B cell (primary cell): ENCODE measurements around the gene AP3S1. TPM values are rescaled to one million over a fixed set of nuclear protein-coding genes. Genes with fewer than 3 reads are reported as not detected.
"Not testable (repeated sequence)": the region's sequence is repeated elsewhere in the genome, so short reads cannot be mapped to it uniquely, and the experiment has no call there.

ENCODE experiments used
- ATAC-seq: fragments of 200-7000 bp; cut with Tn5 transposase; one replicate; pipeline ENCODE4 v1.10.0; 2021; ENCODE audit warnings: low read depth, mild to moderate bottlenecking, moderate number of reproducible peaks, moderate library complexity
- CTCF ChIA-PET: fragments of 350-600 bp; sonication (Branson Sonifier 250); formaldehyde crosslinking; loops from one replicate; lab custom pipeline; 2021; ENCODE audit warnings: antibody characterized with exemption, inconsistent platforms; lab: Charles Lee
- POLR2A ChIA-PET: fragments of 350-600 bp; sonication (Branson Sonifier 250); formaldehyde crosslinking; loops from one replicate; lab custom pipeline; 2021; ENCODE audit warnings: antibody characterized with exemption; lab: Charles Lee
- DNase-seq: peaks from one replicate; pipeline ENCODE4 v3.0.0; 2013
- H2AFZ ChIP-seq: 2 replicates; pipeline ENCODE4 v1.6.1; 2012; ENCODE audit warnings: mild to moderate bottlenecking, low read depth, low read length; ENCODE audit not compliant: insufficient read depth, poor library complexity, severe bottlenecking
- H3K27ac ChIP-seq, 2 donors: 1 replicate in 1 of 2; 2 replicates in 1 of 2; pipeline ENCODE4 v1.5.1; 2012 to 2013; ENCODE audit warnings: low read length in 2 of 2, mild to moderate bottlenecking in 2 of 2, moderate library complexity in 1 of 2
- H3K27me3 ChIP-seq, 4 experiments: fragments of 200-600 bp in 1 of 4; sonication (generic) in 1 of 4; replicated peaks in 1 of 4; 1 replicate in 2 of 4; 2 replicates in 2 of 4; pipeline versions ENCODE4 v1.6.1 to v1.7.0; 2013 to 2016; ENCODE audit warnings: low read length in 3 of 4, mild to moderate bottlenecking in 2 of 4, mixed read lengths in 1 of 4, moderate library complexity in 1 of 4; ENCODE audit not compliant: insufficient read depth in 4 of 4, control insufficient read depth in 3 of 4; ENCODE audit errors: control extremely low read depth in 1 of 4
- H3K36me3 ChIP-seq, 2 experiments: replicated peaks in 1 of 2; 1 replicate in 1 of 2; 2 replicates in 1 of 2; pipeline versions ENCODE4 v1.6.1 to v1.7.1; 2013; ENCODE audit warnings: low read length in 1 of 2; ENCODE audit not compliant: insufficient read depth in 2 of 2, control insufficient read depth in 1 of 2; ENCODE audit errors: control extremely low read depth in 1 of 2, extremely low read depth in 1 of 2
- H3K4me1 ChIP-seq, 2 donors: fragments of 200-600 bp in 1 of 2; sonication (generic) in 1 of 2; 1 replicate in 1 of 2; 2 replicates in 1 of 2; pipeline versions ENCODE4 v1.5.1 to v1.6.1; 2013 to 2017; ENCODE audit warnings: low read length in 2 of 2; ENCODE audit not compliant: control insufficient read depth in 2 of 2, insufficient read depth in 2 of 2
- H3K4me2 ChIP-seq: replicated peaks from 2 replicates; pipeline ENCODE3; 2012; ENCODE audit warnings: mild to moderate bottlenecking, low read depth, low read length; ENCODE audit not compliant: poor library complexity, severe bottlenecking
- H3K4me3 ChIP-seq, 5 experiments: fragments of 200-600 bp in 1 of 5; sonication (generic) in 1 of 5; 1 replicate in 3 of 5; 2 replicates in 2 of 5; pipeline versions ENCODE4 v1.5.1 to v1.7.0; 2011 to 2016; ENCODE audit warnings: low read length in 4 of 5, mild to moderate bottlenecking in 4 of 5, low read depth in 2 of 5, control low read depth in 1 of 5, moderate library complexity in 1 of 5; ENCODE audit not compliant: insufficient read depth in 1 of 5; ENCODE audit errors: control extremely low read depth in 1 of 5, extremely low read depth in 1 of 5
- H3K79me2 ChIP-seq: fragments of 200-600 bp; sonication (generic); one replicate; pipeline ENCODE4 v1.6.0; 2016; ENCODE audit warnings: low read length; ENCODE audit not compliant: control insufficient read depth, insufficient read depth
- H3K9ac ChIP-seq: fragments of 200-600 bp; sonication (generic); 2 replicates; pipeline ENCODE4 v1.6.1; 2017; ENCODE audit warnings: mild to moderate bottlenecking, low read length, moderate library complexity
- H3K9me3 ChIP-seq, 3 donors: one replicate each; pipeline versions ENCODE4 v1.6.1 to v1.7.1; 2013; ENCODE audit warnings: low read length in 2 of 3; ENCODE audit not compliant: control insufficient read depth in 2 of 3, insufficient read depth in 1 of 3; ENCODE audit errors: control extremely low read depth in 1 of 3
- H4K20me1 ChIP-seq: 2 replicates; pipeline ENCODE4 v1.6.0; 2012; ENCODE audit warnings: mild to moderate bottlenecking, low read length; ENCODE audit not compliant: insufficient read depth, control insufficient read depth, poor library complexity, severe bottlenecking
- H3K27ac Mint-ChIP-seq: one replicate; pipeline ENCODE4 v1.8.0; 2021; ENCODE audit warnings: mixed read lengths
- H3K27me3 Mint-ChIP-seq: one replicate; pipeline ENCODE4 v1.8.0; 2021; ENCODE audit warnings: mixed read lengths
- H3K4me1 Mint-ChIP-seq: one replicate; pipeline ENCODE4 v1.8.0; 2021; ENCODE audit warnings: mixed read lengths
- H3K4me3 Mint-ChIP-seq: one replicate; pipeline ENCODE4 v1.8.0; 2021; ENCODE audit warnings: mixed read lengths
- H3K9me3 Mint-ChIP-seq: one replicate; pipeline ENCODE4 v1.8.0; 2022; ENCODE audit warnings: mixed read lengths; ENCODE audit not compliant: insufficient read depth
- EZH2 ChIP-seq: IDR thresholded peaks from 2 replicates; pipeline ENCODE4 v1.6.1; 2012; ENCODE audit warnings: borderline replicate concordance, low read depth, mild to moderate bottlenecking, moderate library complexity, low read length; ENCODE audit not compliant: insufficient read depth, poor library complexity, severe bottlenecking
- WGBS: methylation state at CpG from one replicate; pipeline ENCODE4 v1.1.5; 2013; ENCODE audit warnings: missing lambda C conversion rate; ENCODE audit not compliant: insufficient coverage; 5-methylcytosine and 5-hydroxymethylcytosine counted together
- intact Hi-C: fragments of 100-400 bp; cut with micrococcal nuclease; formaldehyde crosslinking; loops from one replicate; pipeline ENCODE4 v1.10.0; 2022
- polyA plus RNA-seq: library from polyadenylated mRNA; depleted of rRNA; stranded (reverse); fragments of >200 nt; gene quantifications from 2 replicates; pipeline ENCODE4 v1.2.3, GENCODE V29; 2012
- total RNA-seq, 2 donors: library from RNA; stranded (reverse); fragments of 120-200 nt in 1 of 2; gene quantifications; 1 replicate in 1 of 2; 2 replicates in 1 of 2; pipeline versions ENCODE4 v1.2.3 to v1.2.4, GENCODE V29; 2013 to 2022
- TF ChIP-seq, protein P1 (sequence below): fragments of 200-600 bp; IDR thresholded peaks from one replicate; pipeline ENCODE4 v1.8.0; 2022; ENCODE audit warnings: antibody characterized with exemption, mild to moderate bottlenecking

AP3S1 gene
- total and polyA plus RNA-seq, 2 donors (not counting 1 experiment from before 2014, with no cell fraction given), result 12.8 to 47.6 TPM

DNA sequence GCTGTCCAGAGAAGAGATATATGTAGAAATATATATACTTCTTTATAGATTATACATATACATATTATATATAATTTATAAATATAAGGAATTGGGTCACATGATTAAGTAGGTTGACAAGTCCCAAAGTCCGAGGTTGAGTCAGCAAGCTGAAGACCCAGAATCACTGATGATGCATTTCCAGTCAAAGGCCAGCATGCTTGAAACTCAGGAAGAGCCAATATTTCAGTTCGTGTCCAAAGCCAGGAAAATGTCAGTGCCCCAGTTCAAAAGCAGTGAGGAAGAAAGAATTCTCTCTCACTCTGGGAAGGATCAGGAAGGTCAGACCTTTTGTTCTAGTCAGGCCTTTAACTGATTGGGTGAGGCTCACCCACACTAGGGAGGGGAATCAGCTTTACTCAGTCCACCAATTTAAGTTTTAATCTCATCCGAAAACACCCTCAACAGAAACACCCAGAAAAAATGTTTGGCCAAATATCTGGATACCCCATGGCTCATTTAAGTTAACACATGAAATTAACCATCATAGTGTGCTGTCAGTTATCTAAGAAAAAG, 78.5 kb downstream of the AP3S1 start:
- Mint-ChIP-seq H3K9me3 (no peaks in the 10 kb centered on the region), H3K4me3 (no peak overlapping the region), H3K4me1 (no peaks in the 10 kb centered on the region), H3K27ac (no peak overlapping the region), H3K27me3 (no peaks in the 10 kb centered on the region)
- no peaks in the 10 kb centered on the region for H4K20me1 ChIP-seq
- TF ChIP-seq, protein P1, sequence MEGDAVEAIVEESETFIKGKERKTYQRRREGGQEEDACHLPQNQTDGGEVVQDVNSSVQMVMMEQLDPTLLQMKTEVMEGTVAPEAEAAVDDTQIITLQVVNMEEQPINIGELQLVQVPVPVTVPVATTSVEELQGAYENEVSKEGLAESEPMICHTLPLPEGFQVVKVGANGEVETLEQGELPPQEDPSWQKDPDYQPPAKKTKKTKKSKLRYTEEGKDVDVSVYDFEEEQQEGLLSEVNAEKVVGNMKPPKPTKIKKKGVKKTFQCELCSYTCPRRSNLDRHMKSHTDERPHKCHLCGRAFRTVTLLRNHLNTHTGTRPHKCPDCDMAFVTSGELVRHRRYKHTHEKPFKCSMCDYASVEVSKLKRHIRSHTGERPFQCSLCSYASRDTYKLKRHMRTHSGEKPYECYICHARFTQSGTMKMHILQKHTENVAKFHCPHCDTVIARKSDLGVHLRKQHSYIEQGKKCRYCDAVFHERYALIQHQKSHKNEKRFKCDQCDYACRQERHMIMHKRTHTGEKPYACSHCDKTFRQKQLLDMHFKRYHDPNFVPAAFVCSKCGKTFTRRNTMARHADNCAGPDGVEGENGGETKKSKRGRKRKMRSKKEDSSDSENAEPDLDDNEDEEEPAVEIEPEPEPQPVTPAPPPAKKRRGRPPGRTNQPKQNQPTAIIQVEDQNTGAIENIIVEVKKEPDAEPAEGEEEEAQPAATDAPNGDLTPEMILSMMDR, result no peak
- no peak for TF ChIP-seq EZH2
- H3K4me1 ChIP-seq, result no peaks in the 10 kb centered on the region
- CTCF ChIA-PET, result no interaction called here
- no peaks in the 10 kb centered on the region for H3K27me3 ChIP-seq
- POLR2A ChIA-PET, result no interaction called here
- no peaks in the 10 kb centered on the region for H3K36me3 ChIP-seq
- H2AFZ ChIP-seq, result no peak overlapping the region
- no peak overlapping the region for H3K9ac ChIP-seq
- DNase-seq, result no peak
- H3K79me2 ChIP-seq, result no peaks in the 10 kb centered on the region
- intact Hi-C loops, result no loop called here
- 92% methylated on average over 2 of the region's 3 CpGs for WGBS
- no peak overlapping the region for H3K4me2 ChIP-seq
- H3K27ac ChIP-seq, result no peak overlapping the region
- ATAC-seq, result no peak
- no peaks in the 10 kb centered on the region for H3K9me3 ChIP-seq
- H3K4me3 ChIP-seq, result no peak overlapping the region

DNA sequence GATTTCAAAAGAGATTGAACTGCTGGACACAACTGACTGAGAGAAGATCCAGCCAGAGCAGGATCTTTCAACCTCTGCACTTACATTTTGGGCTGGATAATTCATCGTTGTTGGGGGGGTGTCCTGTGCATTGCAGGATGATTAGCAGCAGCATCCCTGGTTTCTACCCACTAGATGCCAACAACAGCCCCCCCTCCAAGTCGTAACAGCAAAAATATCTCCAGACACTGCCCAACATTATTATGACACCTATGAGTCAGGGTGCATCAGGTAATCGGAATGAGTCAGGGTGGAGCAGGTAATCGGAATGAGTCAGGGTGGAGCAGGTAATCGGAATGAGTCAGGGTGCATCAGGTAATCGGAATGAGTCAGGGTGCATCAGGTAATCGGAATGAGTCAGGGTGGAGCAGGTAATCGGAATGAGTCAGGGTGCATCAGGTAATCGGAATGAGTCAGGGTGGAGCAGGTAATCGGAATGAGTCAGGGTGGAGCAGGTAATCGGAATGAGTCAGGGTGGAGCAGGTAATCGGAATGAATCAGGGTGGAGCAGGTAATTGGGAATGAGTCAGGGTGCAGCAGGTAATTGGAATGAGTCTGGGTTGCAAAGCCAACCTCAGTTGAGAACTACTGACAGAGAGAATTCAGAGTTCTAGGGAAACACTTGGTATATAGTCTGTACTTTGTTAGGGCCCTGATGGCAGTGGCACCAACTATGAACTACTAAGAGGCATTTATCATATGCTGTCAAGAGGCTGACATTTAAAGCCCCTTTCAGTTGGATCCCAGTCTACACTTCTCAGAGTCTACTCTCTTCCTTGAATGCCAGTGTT, 87.1 kb downstream of the AP3S1 start:
- H3K27me3 Mint-ChIP-seq, H3K4me3 ChIP-seq, intact Hi-C loops, DNase-seq, H4K20me1 ChIP-seq, H3K79me2 ChIP-seq, H3K27me3 ChIP-seq, H3K4me1 ChIP-seq, H3K27ac Mint-ChIP-seq, H3K9ac ChIP-seq, ATAC-seq, CTCF ChIA-PET, H3K27ac ChIP-seq, H3K9me3 Mint-ChIP-seq, H3K4me3 Mint-ChIP-seq, H3K36me3 ChIP-seq, H3K4me1 Mint-ChIP-seq, POLR2A ChIA-PET, H3K9me3 ChIP-seq, H3K4me2 ChIP-seq, H2AFZ ChIP-seq: not testable (repeated sequence)
- WGBS, result 94% methylated on average over 9 of the region's 12 CpGs

DNA sequence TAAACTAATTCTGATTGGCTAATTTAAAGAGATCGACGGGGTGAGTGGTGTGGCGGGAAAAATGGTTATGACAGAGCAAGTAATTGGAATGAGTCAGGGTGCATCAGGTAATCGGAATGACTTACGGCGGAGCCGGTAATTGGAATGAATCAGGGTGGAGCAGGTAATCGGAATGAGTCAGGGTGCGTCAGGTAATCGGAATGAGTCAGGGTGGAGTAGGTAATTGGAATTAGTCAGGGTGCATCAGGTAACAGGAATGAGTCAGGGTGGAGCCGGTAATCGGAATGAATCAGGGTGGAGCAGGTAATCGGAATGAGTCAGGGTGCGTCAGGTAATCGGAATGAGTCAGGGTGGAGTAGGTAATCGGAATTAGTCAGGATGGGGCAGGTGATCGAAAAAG, 88.4 kb downstream of the AP3S1 start:
- H3K9ac ChIP-seq, H3K27me3 ChIP-seq, H3K4me1 ChIP-seq, H3K36me3 ChIP-seq, H3K4me1 Mint-ChIP-seq, H2AFZ ChIP-seq, DNase-seq, H3K9me3 ChIP-seq, H3K27me3 Mint-ChIP-seq, H3K79me2 ChIP-seq, H4K20me1 ChIP-seq, H3K9me3 Mint-ChIP-seq, intact Hi-C loops, H3K4me3 ChIP-seq, H3K4me3 Mint-ChIP-seq, H3K4me2 ChIP-seq, CTCF ChIA-PET, H3K27ac Mint-ChIP-seq, H3K27ac ChIP-seq, ATAC-seq, POLR2A ChIA-PET: not testable (repeated sequence)
- 93% methylated on average over 14 of the region's 17 CpGs for WGBS
